ENCODE results near the gene KIF6. TPM values are rescaled to one million over a fixed set of nuclear protein-coding genes. Genes with fewer than 3 reads are reported as not detected.

The KIF6 gene
- total RNA-seq, 2 donors from 2014 or later: 0.09 to 0.97 TPM

- no peaks in the 10 kb centered on the region for H3K4me1 ChIP-seq (replicated peaks)
- intact Hi-C loops (cut with DNase I): no loop called here
- H3K27ac ChIP-seq: no peak overlapping the region
- H3K27me3 ChIP-seq (replicated peaks; ENCODE audit: insufficient read depth): no peaks in the 10 kb centered on the region
- no peak for DNase-seq (ENCODE audit: low spot score)
- no peaks in the 10 kb centered on the region for H3K36me3 ChIP-seq
- WGBS: 87% methylated on average over 5 of the region's 5 CpGs
- no peaks in the 10 kb centered on the region for H3K9me3 ChIP-seq
- no peak for TF ChIP-seq POLR2AphosphoS5 (IDR thresholded peaks at IDR 0.05)
- TF ChIP-seq CTCF (IDR thresholded peaks at IDR 0.05): no peak
- TF ChIP-seq POLR2A (IDR thresholded peaks at IDR 0.05): no peak
- H3K4me3 ChIP-seq: no peak overlapping the region
These were observed 204.8 kb downstream of the KIF6 start for GRCh38 chr6:39520411-39520810.

DNA sequence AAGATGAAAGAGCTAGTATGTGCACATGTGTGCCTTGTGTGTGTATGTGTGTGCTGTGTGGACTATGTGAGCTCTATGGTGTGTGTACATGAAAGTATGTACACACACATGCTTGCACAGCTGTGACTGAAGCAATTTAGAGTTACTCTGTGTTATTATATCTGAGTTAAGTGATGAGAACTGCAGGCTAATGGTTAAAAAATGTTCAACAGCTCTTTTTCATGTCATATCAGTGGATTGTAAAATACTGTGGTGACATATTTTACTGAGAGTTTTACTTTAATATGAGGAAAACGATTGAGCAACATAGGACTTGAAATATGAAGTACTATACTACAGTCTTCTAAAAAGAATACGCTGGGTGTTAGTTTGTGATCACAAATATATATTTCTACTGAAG, 207.0 kb downstream of the KIF6 start:
- Histone ChIP-seq H3K9me3 (no peaks in the 10 kb centered on the region), H3K27ac (no peak overlapping the region), H3K27me3 (replicated peaks; ENCODE audit: insufficient read depth) (no peaks in the 10 kb centered on the region), H3K4me1 (replicated peaks) (no peaks in the 10 kb centered on the region), H3K4me3 (no peak overlapping the region), H3K36me3 (no peaks in the 10 kb centered on the region)
- intact Hi-C loops (cut with DNase I): no loop called here
- DNase-seq (ENCODE audit: low spot score): no peak
- WGBS: 64% methylated on average over 2 of the region's 2 CpGs
- no peak for TF ChIP-seq CTCF (IDR thresholded peaks at IDR 0.05)
- no peak for TF ChIP-seq POLR2A (IDR thresholded peaks at IDR 0.05)

GRCh38 chr6:39517756-39518155, 207.5 kb downstream of the KIF6 start:
- Histone ChIP-seq H3K27ac (no peak overlapping the region), H3K27me3 (replicated peaks; ENCODE audit: insufficient read depth) (no peaks in the 10 kb centered on the region)
- WGBS: 63% methylated on average over 1 of the region's 1 CpG

DNA sequence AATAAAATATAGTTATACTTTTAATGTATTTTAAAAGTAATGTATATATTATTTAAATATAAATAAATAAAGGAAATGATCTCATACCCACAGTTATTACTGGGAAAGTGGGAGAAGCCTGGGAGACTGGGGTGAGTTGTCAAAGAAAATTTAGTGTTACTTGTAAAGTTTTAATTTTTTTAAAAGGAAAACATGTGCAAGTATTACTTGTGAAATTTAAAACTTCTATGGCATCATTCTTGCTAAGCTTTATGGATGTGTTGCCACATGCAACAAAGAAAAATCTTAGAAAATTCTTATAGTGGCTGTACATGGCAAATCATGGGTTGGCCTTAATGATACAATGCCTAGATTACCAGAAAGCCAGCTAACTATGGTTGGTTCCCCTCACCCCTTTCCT, 208.7 kb downstream of the KIF6 start:
- H3K4me3 ChIP-seq: no peak overlapping the region
- TF ChIP-seq CTCF (IDR thresholded peaks at IDR 0.05) (no peak), POLR2AphosphoS5 (IDR thresholded peaks at IDR 0.05) (no peak), POLR2A (IDR thresholded peaks at IDR 0.05) (no peak)
- no peak overlapping the region for H3K27ac ChIP-seq
- DNase-seq (ENCODE audit: low spot score): no peak
- intact Hi-C loops (cut with DNase I): no loop called here
- H3K36me3 ChIP-seq: no peaks in the 10 kb centered on the region
- no peaks in the 10 kb centered on the region for H3K4me1 ChIP-seq (replicated peaks)
- no peaks in the 10 kb centered on the region for H3K27me3 ChIP-seq (replicated peaks; ENCODE audit: insufficient read depth)
- no peaks in the 10 kb centered on the region for H3K9me3 ChIP-seq

More at GRCh38 chr6:39517756-39518155, 207.5 kb downstream of the KIF6 start:
- Histone ChIP-seq H3K9me3 (no peaks in the 10 kb centered on the region), H3K4me1 (replicated peaks) (no peaks in the 10 kb centered on the region), H3K4me3 (no peak overlapping the region), H3K36me3 (no peaks in the 10 kb centered on the region)
- TF ChIP-seq CTCF (IDR thresholded peaks at IDR 0.05) (no peak), POLR2A (IDR thresholded peaks at IDR 0.05) (no peak), POLR2AphosphoS5 (IDR thresholded peaks at IDR 0.05) (no peak)
- no peak for DNase-seq (ENCODE audit: low spot score)
- intact Hi-C loops (cut with DNase I): no loop called here

GRCh38 chr6:39515471-39515870, 209.7 kb downstream of the KIF6 start:
- Histone ChIP-seq H3K36me3 (no peaks in the 10 kb centered on the region), H3K4me1 (replicated peaks) (no peaks in the 10 kb centered on the region), H3K27ac (no peak overlapping the region), H3K4me3 (no peak overlapping the region), H3K27me3 (replicated peaks; ENCODE audit: insufficient read depth) (no peaks in the 10 kb centered on the region), H3K9me3 (no peaks in the 10 kb centered on the region)
- 80% methylated on average over 4 of the region's 4 CpGs for WGBS
- intact Hi-C loops (cut with DNase I): no loop called here
- no peak for DNase-seq (ENCODE audit: low spot score)
- no peak for TF ChIP-seq POLR2AphosphoS5 (IDR thresholded peaks at IDR 0.05)
- no peak for TF ChIP-seq POLR2A (IDR thresholded peaks at IDR 0.05)
- TF ChIP-seq CTCF (IDR thresholded peaks at IDR 0.05): no peak
